DND-41 (cell line): ENCODE data around the gene PLEKHG5.

ENCODE experiments used
- EZH2 ChIP-seq: IDR thresholded peaks from 3 replicates; pipeline ENCODE4 v1.6.1; 2012; ENCODE audit warnings: borderline replicate concordance, low read depth, mild to moderate bottlenecking, moderate library complexity, low read length, inconsistent platforms; ENCODE audit not compliant: severe bottlenecking
- TF ChIP-seq, protein P1 (sequence below): IDR thresholded peaks from 2 replicates; pipeline ENCODE4 v1.5.1; 2012; ENCODE audit warnings: borderline replicate concordance, low read length, moderate library complexity, mild to moderate bottlenecking; ENCODE audit not compliant: poor library complexity, severe bottlenecking; ENCODE audit errors: extremely low read depth

DNA sequence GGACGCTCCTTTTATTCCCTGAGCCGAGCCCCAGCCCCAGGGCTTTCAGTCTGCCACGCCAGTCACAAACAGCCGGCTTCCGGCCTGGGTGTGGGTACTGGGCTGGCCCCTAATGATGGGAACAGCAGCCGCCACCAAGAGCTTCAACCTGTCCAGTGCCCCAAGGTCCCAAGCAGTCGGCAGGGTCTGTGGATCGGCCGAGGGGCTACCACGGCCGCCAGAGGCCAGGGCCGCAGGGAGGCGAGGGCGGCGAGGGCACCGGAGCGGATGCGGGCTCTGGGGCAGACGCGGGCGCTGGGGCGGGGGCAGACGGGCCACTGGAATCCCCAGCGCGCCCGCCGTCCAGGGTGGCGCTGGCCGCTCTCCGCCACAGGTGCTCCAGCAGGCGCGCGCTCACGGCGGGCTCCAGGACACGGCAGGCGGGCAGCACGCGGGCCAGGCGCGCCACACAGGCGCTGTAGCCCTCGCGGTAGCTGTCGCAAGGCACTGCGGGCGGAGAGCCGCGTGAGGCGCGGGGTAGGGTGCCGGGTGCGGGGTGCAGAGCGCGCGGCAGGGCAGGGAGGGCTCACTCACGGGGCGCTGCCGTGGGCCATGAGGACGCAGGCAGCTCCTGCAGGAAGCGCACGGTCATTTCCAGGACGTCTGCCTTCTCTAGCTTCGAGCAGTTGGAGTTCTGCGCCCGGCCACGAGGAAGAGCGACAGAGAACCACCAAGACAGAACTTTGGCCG lies 72.6 kb downstream of the PLEKHG5 start:
- TF ChIP-seq, protein P1, sequence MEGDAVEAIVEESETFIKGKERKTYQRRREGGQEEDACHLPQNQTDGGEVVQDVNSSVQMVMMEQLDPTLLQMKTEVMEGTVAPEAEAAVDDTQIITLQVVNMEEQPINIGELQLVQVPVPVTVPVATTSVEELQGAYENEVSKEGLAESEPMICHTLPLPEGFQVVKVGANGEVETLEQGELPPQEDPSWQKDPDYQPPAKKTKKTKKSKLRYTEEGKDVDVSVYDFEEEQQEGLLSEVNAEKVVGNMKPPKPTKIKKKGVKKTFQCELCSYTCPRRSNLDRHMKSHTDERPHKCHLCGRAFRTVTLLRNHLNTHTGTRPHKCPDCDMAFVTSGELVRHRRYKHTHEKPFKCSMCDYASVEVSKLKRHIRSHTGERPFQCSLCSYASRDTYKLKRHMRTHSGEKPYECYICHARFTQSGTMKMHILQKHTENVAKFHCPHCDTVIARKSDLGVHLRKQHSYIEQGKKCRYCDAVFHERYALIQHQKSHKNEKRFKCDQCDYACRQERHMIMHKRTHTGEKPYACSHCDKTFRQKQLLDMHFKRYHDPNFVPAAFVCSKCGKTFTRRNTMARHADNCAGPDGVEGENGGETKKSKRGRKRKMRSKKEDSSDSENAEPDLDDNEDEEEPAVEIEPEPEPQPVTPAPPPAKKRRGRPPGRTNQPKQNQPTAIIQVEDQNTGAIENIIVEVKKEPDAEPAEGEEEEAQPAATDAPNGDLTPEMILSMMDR: no peak
- no peak for TF ChIP-seq EZH2
